Activated B cell treated with CpG ODN at 0.5 μM for 24 hours (primary cell): ENCODE data around the gene GHDC. TPM values are rescaled to one million over a fixed set of nuclear protein-coding genes. Genes with fewer than 3 reads are reported as not detected.
"Not testable (repeated sequence)": the region's sequence is repeated elsewhere in the genome, so short reads cannot be mapped to it uniquely, and the experiment has no call there.

Experiments used
- ATAC-seq: fragments of 200-7000 bp; cut with Tn5 transposase; one replicate; pipeline ENCODE4 v1.10.0; 2021; ENCODE audit warnings: low read depth, mild to moderate bottlenecking, moderate library complexity
- CTCF ChIA-PET: fragments of 350-600 bp; sonication (Branson Sonifier 250); formaldehyde crosslinking; loops from one replicate; lab custom pipeline; 2021; ENCODE audit warnings: antibody characterized with exemption; lab: Charles Lee
- POLR2A ChIA-PET: fragments of 350-600 bp; sonication (Branson Sonifier 250); formaldehyde crosslinking; loops from one replicate; lab custom pipeline; 2021; ENCODE audit warnings: antibody characterized with exemption; lab: Charles Lee
- DNase-seq: peaks from one replicate; pipeline ENCODE4 v3.0.0; 2022
- H3K27ac Mint-ChIP-seq: one replicate; pipeline ENCODE4 v1.8.0; 2020; ENCODE audit warnings: mixed read lengths
- H3K27me3 Mint-ChIP-seq: one replicate; pipeline ENCODE4 v1.8.0; 2021; ENCODE audit warnings: mixed read lengths
- H3K36me3 Mint-ChIP-seq: one replicate; pipeline ENCODE4 v1.8.0; 2021; ENCODE audit warnings: low read depth, mixed read lengths
- H3K4me1 Mint-ChIP-seq: one replicate; pipeline ENCODE4 v1.8.0; 2021; ENCODE audit warnings: mixed read lengths
- H3K4me3 Mint-ChIP-seq: one replicate; pipeline ENCODE4 v1.8.0; 2020; ENCODE audit warnings: mild to moderate bottlenecking, mixed read lengths
- H3K9me3 Mint-ChIP-seq: one replicate; pipeline ENCODE4 v1.8.0; 2020; ENCODE audit warnings: mixed read lengths
- intact Hi-C: fragments of 100-400 bp; cut with micrococcal nuclease; formaldehyde crosslinking; loops from one replicate; pipeline ENCODE4 v1.15.1; 2024
- total RNA-seq: library from RNA; stranded (reverse); gene quantifications from 2 replicates; pipeline ENCODE4 v1.2.3, GENCODE V29; 2022
- TF ChIP-seq, protein P1 (sequence below): fragments of 200-600 bp; IDR thresholded peaks from one replicate; pipeline ENCODE4 v1.8.0; 2022; ENCODE audit warnings: antibody characterized with exemption, mild to moderate bottlenecking

GHDC gene, protein sequence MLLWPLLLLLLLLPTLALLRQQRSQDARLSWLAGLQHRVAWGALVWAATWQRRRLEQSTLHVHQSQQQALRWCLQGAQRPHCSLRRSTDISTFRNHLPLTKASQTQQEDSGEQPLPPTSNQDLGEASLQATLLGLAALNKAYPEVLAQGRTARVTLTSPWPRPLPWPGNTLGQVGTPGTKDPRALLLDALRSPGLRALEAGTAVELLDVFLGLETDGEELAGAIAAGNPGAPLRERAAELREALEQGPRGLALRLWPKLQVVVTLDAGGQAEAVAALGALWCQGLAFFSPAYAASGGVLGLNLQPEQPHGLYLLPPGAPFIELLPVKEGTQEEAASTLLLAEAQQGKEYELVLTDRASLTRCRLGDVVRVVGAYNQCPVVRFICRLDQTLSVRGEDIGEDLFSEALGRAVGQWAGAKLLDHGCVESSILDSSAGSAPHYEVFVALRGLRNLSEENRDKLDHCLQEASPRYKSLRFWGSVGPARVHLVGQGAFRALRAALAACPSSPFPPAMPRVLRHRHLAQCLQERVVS
- 26.5 and 29.1 TPM in 2 replicates for total RNA-seq

DNA sequence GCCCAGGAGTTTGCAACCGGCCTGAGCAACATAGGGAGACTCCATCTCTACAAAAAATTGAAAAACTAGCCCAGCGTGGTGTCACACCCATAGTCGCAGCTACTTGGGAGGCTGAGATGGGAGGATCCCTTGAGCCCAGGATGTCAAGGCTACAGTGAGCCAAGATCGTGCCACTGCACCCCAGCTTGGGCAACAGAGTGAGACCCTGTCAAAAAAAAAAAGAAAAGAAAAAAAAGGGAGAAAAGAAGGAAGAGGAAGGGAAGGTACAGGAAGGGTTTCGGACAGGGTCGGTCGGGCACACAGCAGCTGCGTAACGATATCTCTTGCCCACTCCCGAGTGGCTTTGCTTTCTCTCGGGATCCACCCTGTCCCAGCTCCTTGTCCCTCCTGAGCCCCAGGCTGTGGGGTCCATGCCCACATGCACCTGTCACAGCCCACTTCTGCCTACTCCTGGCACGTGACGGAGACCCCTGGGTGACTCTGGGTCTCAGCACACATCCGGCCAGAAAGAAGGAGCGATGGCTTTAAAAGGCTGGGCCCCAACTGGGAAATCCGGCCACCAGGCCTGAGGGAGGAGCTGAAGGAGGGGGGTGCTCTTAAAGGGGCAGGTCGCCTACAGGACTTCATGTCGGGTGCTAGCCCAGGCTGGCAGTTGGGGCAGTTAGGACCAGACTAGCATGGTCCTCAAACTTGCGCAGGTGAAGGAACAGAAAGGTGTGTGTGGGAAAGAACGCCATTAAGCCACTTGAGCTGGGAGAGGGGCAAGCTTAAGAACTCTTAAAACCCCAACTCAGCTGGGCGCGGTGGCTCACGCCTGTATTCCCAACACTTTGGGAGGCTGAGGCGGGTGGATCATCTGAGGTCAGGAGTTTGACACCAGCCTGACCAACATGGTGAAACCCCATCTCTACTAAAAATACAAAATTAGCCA, at the start of gene GHDC:
Gene GHDC, minus strand, starts transcription at position 526 of the 931 bp plus-strand sequence. CDS start 913 bp downstream, outside the sequence.
- CTCF ChIA-PET, result interaction anchor here (0.7 to 1.6 kb wide), 3 partner anchors 10 to 119 kb away, joined by 3 to 10 read pairs (median 8); partner anchors contain the start of gene KCNH4
- H3K27me3 Mint-ChIP-seq, result no peaks in the 10 kb centered on the region

DNA sequence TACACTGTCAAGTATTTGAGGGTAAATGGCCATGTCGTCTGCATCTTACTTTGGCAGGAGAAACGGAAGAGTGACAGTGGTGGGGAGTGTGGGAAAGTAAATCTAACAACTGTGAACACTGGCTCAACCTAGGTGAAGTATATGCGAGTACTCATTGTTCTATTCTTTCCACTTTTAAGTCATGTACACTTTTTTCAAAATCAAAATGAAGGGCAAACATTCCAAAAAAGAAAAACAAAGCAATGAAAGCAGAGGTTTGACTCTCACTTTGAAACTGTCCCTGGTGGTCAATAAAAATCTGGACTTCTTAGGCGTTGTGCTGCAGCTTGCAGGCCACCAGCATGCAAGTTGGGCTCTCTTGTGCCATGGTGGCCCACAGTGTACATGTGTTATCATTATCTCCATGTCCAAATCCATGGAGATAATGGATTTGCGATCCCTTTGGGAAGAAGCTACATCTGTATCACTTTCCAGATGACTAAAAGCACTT, 49.2 kb upstream of the GHDC start:
- H3K27ac Mint-ChIP-seq, result no peak overlapping the region
- CTCF ChIA-PET, result interaction anchor here (1.1 kb wide), 1 partner anchor 22 kb away, joined by 3 read pairs; no protein-coding TSS in a partner anchor
- TF ChIP-seq, protein P1, sequence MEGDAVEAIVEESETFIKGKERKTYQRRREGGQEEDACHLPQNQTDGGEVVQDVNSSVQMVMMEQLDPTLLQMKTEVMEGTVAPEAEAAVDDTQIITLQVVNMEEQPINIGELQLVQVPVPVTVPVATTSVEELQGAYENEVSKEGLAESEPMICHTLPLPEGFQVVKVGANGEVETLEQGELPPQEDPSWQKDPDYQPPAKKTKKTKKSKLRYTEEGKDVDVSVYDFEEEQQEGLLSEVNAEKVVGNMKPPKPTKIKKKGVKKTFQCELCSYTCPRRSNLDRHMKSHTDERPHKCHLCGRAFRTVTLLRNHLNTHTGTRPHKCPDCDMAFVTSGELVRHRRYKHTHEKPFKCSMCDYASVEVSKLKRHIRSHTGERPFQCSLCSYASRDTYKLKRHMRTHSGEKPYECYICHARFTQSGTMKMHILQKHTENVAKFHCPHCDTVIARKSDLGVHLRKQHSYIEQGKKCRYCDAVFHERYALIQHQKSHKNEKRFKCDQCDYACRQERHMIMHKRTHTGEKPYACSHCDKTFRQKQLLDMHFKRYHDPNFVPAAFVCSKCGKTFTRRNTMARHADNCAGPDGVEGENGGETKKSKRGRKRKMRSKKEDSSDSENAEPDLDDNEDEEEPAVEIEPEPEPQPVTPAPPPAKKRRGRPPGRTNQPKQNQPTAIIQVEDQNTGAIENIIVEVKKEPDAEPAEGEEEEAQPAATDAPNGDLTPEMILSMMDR, result no peak
- no peaks in the 10 kb centered on the region for H3K9me3 Mint-ChIP-seq
- no peaks in the 10 kb centered on the region for H3K27me3 Mint-ChIP-seq
- intact Hi-C loops, result no loop called here
- ATAC-seq (no peak), DNase-seq (no peak)
- H3K4me3 Mint-ChIP-seq, result no peak overlapping the region
- POLR2A ChIA-PET, result no interaction called here
- peaks cover 2% of the 10 kb centered on the region for H3K36me3 Mint-ChIP-seq
- H3K4me1 Mint-ChIP-seq, result peaks cover 24% of the 10 kb centered on the region

More for the DNA sequence above, at the start of gene GHDC:
- Mint-ChIP-seq H3K36me3 (peaks cover 12% of the 10 kb centered on the region), H3K27ac (peak within 1 kb of the TSS; percentile 96), H3K4me1 (peaks cover 33% of the 10 kb centered on the region), H3K9me3 (no peaks in the 10 kb centered on the region), H3K4me3 (peak within 1 kb of the TSS; percentile 98)
- POLR2A ChIA-PET, result interaction anchor here (0.5 to 2.6 kb wide), 21 partner anchors 13 to 1944 kb away, joined by 3 to 38 read pairs (median 5); partner anchors contain the start of genes DNAJC7, EIF1, KCNH4 and NKIRAS2
- intact Hi-C loops, result loop anchor here (1.0 kb wide), 2 partner anchors 10 to 39 kb away; no protein-coding TSS in a partner anchor
- DNase-seq, result peak; percentile 74
- TF ChIP-seq, protein P1, result no peak
- ATAC-seq, result peak; percentile 90

DNA sequence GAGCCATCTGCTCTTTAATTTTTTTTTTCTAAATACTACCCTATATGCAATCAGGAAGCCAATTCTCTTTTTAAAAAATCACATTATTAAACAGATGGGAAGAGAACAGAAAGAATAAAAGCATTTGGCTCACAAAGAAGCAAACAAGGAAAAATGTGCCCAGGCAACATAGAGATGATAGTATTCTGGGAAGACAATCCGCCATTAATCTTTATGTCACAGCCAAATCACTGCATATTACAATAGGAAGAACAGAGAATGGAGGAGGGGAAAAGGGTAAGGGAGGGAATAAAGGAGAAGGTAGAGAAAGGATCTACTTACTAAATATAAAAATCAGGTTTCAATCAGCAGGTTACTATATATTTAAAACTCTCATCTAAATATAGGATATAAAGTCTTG, 47.6 kb upstream of the GHDC start:
- Mint-ChIP-seq H3K27ac (no peak overlapping the region), H3K4me1 (peaks cover 8% of the 10 kb centered on the region)

DNA sequence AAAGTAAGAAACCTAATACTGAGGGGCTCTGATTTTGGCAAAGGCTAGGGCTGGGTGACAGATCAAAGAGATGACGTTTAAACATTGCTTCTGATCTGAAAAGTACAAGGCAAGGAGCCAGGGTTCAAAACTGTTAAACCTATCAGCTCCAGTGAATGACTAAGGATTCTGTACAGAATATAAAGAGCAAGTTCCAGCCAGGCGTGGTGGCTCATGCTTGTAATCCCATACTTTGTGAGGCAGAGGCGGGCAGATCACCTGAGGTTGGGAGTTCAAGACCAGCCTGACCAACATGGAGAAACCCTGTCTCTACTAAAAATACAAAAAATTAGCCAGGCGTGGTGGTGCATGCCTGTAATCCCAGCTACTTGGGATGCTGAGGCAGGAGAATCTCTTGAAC, 46.6 kb upstream of the GHDC start:
- intact Hi-C loops, POLR2A ChIA-PET, H3K4me3 Mint-ChIP-seq, H3K36me3 Mint-ChIP-seq, CTCF ChIA-PET, H3K9me3 Mint-ChIP-seq, H3K4me1 Mint-ChIP-seq, DNase-seq, H3K27me3 Mint-ChIP-seq, ATAC-seq, H3K27ac Mint-ChIP-seq: not testable (repeated sequence)

More for the DNA sequence above, 47.6 kb upstream of the GHDC start:
- intact Hi-C loops, result no loop called here
- ChIA-PET POLR2A (no interaction called here), CTCF (no interaction called here)
- TF ChIP-seq, protein P1, result no peak
- Mint-ChIP-seq H3K9me3 (no peaks in the 10 kb centered on the region), H3K27me3 (no peaks in the 10 kb centered on the region), H3K36me3 (peaks cover 2% of the 10 kb centered on the region), H3K4me3 (no peak overlapping the region)
- DNase-seq (no peak), ATAC-seq (no peak)

DNA sequence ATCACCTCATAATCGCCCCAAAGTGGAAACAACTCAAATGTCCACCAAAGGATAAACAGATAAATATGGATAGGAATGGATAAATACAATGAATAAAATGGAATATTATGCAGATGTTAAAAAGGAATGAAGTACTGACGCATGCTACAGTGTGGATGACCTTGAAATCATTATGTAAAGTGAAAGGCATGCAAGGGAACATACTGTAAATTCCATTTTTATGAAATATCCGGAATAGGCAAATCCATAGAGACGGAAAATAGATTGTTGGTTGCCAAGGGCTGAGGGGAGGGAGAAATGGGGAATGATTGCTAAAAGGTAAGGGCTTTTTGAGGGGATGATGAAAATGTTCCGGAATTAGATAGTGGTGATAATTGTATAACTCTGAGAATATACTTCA, 45.9 kb upstream of the GHDC start:
- H3K27ac Mint-ChIP-seq, result no peak overlapping the region
- ChIA-PET POLR2A (no interaction called here), CTCF (no interaction called here)
- H3K4me1 Mint-ChIP-seq, result peaks cover 3% of the 10 kb centered on the region
- intact Hi-C loops, result no loop called here
- TF ChIP-seq, protein P1, result no peak
- peaks cover 2% of the 10 kb centered on the region for H3K36me3 Mint-ChIP-seq
- no peak overlapping the region for H3K4me3 Mint-ChIP-seq
- H3K9me3 Mint-ChIP-seq, result no peaks in the 10 kb centered on the region
- H3K27me3 Mint-ChIP-seq, result no peaks in the 10 kb centered on the region
- no peak for DNase-seq
- ATAC-seq, result no peak

DNA sequence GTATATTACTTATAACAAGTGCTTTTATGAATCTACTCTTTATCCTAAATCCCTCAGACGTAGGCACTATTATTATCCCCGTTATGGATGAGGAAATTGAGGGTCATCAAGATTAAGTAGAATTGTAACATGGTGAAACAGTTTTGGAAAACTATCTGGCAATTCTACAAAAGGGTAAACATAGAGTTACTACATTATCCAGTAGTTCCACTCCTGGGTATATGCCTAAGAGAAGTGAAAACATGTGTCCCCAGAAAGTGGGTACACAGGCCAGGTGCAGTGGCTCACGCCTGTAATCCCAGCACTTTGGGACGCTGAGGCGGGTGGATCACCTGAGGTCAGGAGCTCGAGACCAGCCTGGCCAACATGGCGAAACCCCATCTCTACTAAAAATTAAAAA, 45.3 kb upstream of the GHDC start:
- not testable (repeated sequence) for H3K9me3 Mint-ChIP-seq

More for the DNA sequence above, 45.3 kb upstream of the GHDC start:
- H3K4me3 Mint-ChIP-seq, H3K36me3 Mint-ChIP-seq, H3K27ac Mint-ChIP-seq, ATAC-seq, CTCF ChIA-PET, H3K4me1 Mint-ChIP-seq, H3K27me3 Mint-ChIP-seq, POLR2A ChIA-PET, DNase-seq, intact Hi-C loops: not testable (repeated sequence)
